Kidney (tissue), 14 donors: Measurements from ENCODE around the gene LMTK2. TPM values are rescaled to one million over a fixed set of nuclear protein-coding genes. Genes with fewer than 3 reads are reported as not detected.
"Not testable (repeated sequence)": the region's sequence is repeated elsewhere in the genome, so short reads cannot be mapped to it uniquely, and the experiment has no call there.

Experiments
- DNase-seq, 5 donors: peaks; one replicate each; pipeline ENCODE4 v3.0.0-alpha.2; 2013 to 2020
- FAIRE-seq: peaks from 2 replicates; lab custom pipeline; 2012; peaks lifted over from hg19 to GRCh38; lab: Jason Lieb, UNC
- H3K27ac ChIP-seq, 2 donors: one replicate each; pipeline ENCODE4 v1.7.0; 2013; ENCODE audit warnings: low read depth in 2 of 2, low read length in 2 of 2, inconsistent platforms in 1 of 2
- H3K27me3 ChIP-seq: one replicate; pipeline ENCODE4 v1.7.1; 2013; ENCODE audit warnings: low read length, inconsistent platforms; ENCODE audit not compliant: control insufficient read depth, insufficient read depth
- H3K36me3 ChIP-seq, 3 donors: one replicate each; pipeline versions ENCODE4 v1.7.0 to v1.7.1; 2013; ENCODE audit warnings: low read length in 3 of 3, control low read depth in 1 of 3, inconsistent platforms in 1 of 3; ENCODE audit not compliant: insufficient read depth in 3 of 3, control insufficient read depth in 2 of 3
- H3K4me1 ChIP-seq, 3 donors: one replicate each; pipeline versions ENCODE4 v1.7.0 to v1.7.1; 2013; ENCODE audit warnings: low read length in 3 of 3, inconsistent platforms in 1 of 3, low read depth in 1 of 3; ENCODE audit not compliant: control insufficient read depth in 2 of 3, insufficient read depth in 2 of 3
- H3K4me3 ChIP-seq, 3 donors: one replicate each; pipeline versions ENCODE4 v1.7.0 to v1.8.1; 2013; ENCODE audit warnings: low read length in 3 of 3, control low read depth in 1 of 3, inconsistent platforms in 1 of 3
- H3K9ac ChIP-seq, 3 donors: one replicate each; pipeline versions ENCODE4 v1.7.0 to v1.7.1; 2013; ENCODE audit warnings: low read length in 3 of 3, control low read depth in 1 of 3, inconsistent platforms in 1 of 3
- H3K9me3 ChIP-seq, 3 donors: one replicate each; pipeline versions ENCODE4 v1.7.0 to v1.7.1; 2013; ENCODE audit warnings: low read length in 3 of 3, control low read depth in 1 of 3, inconsistent platforms in 1 of 3; ENCODE audit not compliant: control insufficient read depth in 2 of 3, insufficient read depth in 1 of 3
- CTCF ChIP-seq: IDR thresholded peaks from 3 replicates; pipeline ENCODE4 v1.5.1; 2012; ENCODE audit warnings: mild to moderate bottlenecking, moderate library complexity, borderline replicate concordance; ENCODE audit not compliant: insufficient read depth; ENCODE audit errors: extremely low read depth
- intact Hi-C: fragments of 100-400 bp; cut with DNase I; formaldehyde crosslinking; loops from one replicate; pipeline ENCODE4 v1.11.1; 2022
- polyA plus RNA-seq: library from polyadenylated mRNA; stranded (reverse); fragments of 350-450 nt; fragmentation: Illumina TruSeq; extraction: RNeasy Lipid Tissue Mini Kit (QIAGEN cat#74804); gene quantifications from one replicate; pipeline ENCODE4 v1.2.3, GENCODE V29; 2014; ENCODE audit warnings: low read depth, low replicate concordance; ENCODE audit not compliant: insufficient read depth
- total RNA-seq: library from RNA; stranded (reverse); fragmentation: NEBNext Ultra II Directional; extraction: Animal tissue kit (Norgen Biotek cat#: 25700); gene quantifications from one replicate; pipeline ENCODE4 v1.2.1, GENCODE V29; 2021
- donor health status: control.
- donor health status: control.
- donor health status: control.
- donor health status: control.
- donor health status: control.
- donor health status: DM: yes; HTN: yes; CAD: no.
- donor health status: Normal renal cell carcinoma (clear cell type).

LMTK2 gene
- total and polyA plus RNA-seq, 2 donors from 2014 or later = 3.3 to 24.8 TPM

- Histone ChIP-seq H3K27me3 (no peaks in the 10 kb centered on the region), H3K4me3 (no peak overlapping the region), H3K9me3 (no peaks in the 10 kb centered on the region), H3K4me1 (peaks cover 0 to 18% (median 6%) of the 10 kb centered on the region in 3 donors), H3K27ac (no peak overlapping the region), H3K9ac (no peak overlapping the region), H3K36me3 (no peaks in the 10 kb centered on the region)
- intact Hi-C loops = no loop called here
- DNase-seq (no peak), FAIRE-seq (no peak)
- no peak for TF ChIP-seq CTCF
Observed at GRCh38 chr7:98120559-98120958, 13.9 kb downstream of the LMTK2 start.

GRCh38 chr7:98121388-98121787 lies 14.7 kb downstream of the LMTK2 start:
- H3K4me1 ChIP-seq = peaks cover 0 to 14% (median 6%) of the 10 kb centered on the region in 3 donors
- intact Hi-C loops, FAIRE-seq, H3K27ac ChIP-seq, H3K4me3 ChIP-seq, H3K27me3 ChIP-seq, H3K9me3 ChIP-seq, H3K36me3 ChIP-seq, H3K9ac ChIP-seq, DNase-seq: not testable (repeated sequence)

GRCh38 chr7:98123365-98123696 lies 16.7 kb downstream of the LMTK2 start:
- Histone ChIP-seq H3K27ac (no peak overlapping the region), H3K4me3 (no peak overlapping the region), H3K27me3 (no peaks in the 10 kb centered on the region), H3K4me1 (peaks cover 0 to 6% (median 0%) of the 10 kb centered on the region in 3 donors), H3K36me3 (no peaks in the 10 kb centered on the region), H3K9ac (no peak overlapping the region), H3K9me3 (no peaks in the 10 kb centered on the region)
- TF ChIP-seq CTCF = no peak
- FAIRE-seq (no peak), DNase-seq (no peak)
- intact Hi-C loops = no loop called here

GRCh38 chr7:98125759-98126158 lies 19.1 kb downstream of the LMTK2 start:
- Histone ChIP-seq H3K27me3 (no peaks in the 10 kb centered on the region), H3K4me1 (no peaks in the 10 kb centered on the region), H3K27ac (no peak overlapping the region), H3K9me3 (no peaks in the 10 kb centered on the region), H3K36me3 (no peaks in the 10 kb centered on the region), H3K9ac (no peak overlapping the region), H3K4me3 (no peak overlapping the region)
- intact Hi-C loops = no loop called here
- FAIRE-seq (no peak), DNase-seq (no peak)
- TF ChIP-seq CTCF = no peak
